ENCODE results near the gene PLN.

Gene PLN

GRCh38 chr6:118536478-118536877, 11.6 kb upstream of the PLN start:
- Histone ChIP-seq H4K8ac (ENCODE audit: low read depth, low read length) (no peak overlapping the region), H3K18ac (ENCODE audit: low read length) (no peak overlapping the region), H2AFZ (ENCODE audit: insufficient read depth, low read length, poor library complexity) (no peak overlapping the region), H3K14ac (ENCODE audit: low read length) (no peak overlapping the region), H3K9ac (ENCODE audit: low read length) (no peak overlapping the region), H3K27ac (ENCODE audit: low read depth, low read length) (no peak overlapping the region), H3K79me1 (ENCODE audit: low read length) (no peaks in the 10 kb centered on the region), H2BK12ac (ENCODE audit: low read length) (no peak overlapping the region), H2AK5ac (ENCODE audit: low read length) (no peak overlapping the region), H3K4me2 (ENCODE audit: low read length) (no peak overlapping the region), H3K27me3 (ENCODE audit: insufficient read depth, low read length) (no peaks in the 10 kb centered on the region), H3K4me3 (ENCODE audit: low read depth, low read length) (no peak overlapping the region), H4K12ac (ENCODE audit: low read depth, low read length) (no peak overlapping the region), H3K23ac (ENCODE audit: low read length) (no peak overlapping the region), H3K4me1 (ENCODE audit: control insufficient read depth in 1 of 2, insufficient read depth in 2 of 2, low read length in 2 of 2) (no peaks in the 10 kb centered on the region), H3K36me3 (ENCODE audit: control insufficient read depth in 1 of 2, insufficient read depth in 2 of 2, low read length in 2 of 2) (no peaks in the 10 kb centered on the region), H3K79me2 (ENCODE audit: control insufficient read depth, insufficient read depth, low read length, poor library complexity) (no peaks in the 10 kb centered on the region), H3K4ac (ENCODE audit: low read depth, low read length) (no peak overlapping the region), H2BK5ac (ENCODE audit: low read depth, low read length, poor library complexity) (no peak overlapping the region), H2BK120ac (ENCODE audit: insufficient read depth, low read length, poor library complexity) (no peak overlapping the region), H4K91ac (ENCODE audit: low read depth, low read length) (no peak overlapping the region), H3K9me3 (ENCODE audit: insufficient read depth, low read depth, low read length) (no peaks in the 10 kb centered on the region)
- DNase-seq = peak in 1 of 2 donors; percentile 12
- no CpG with 5 or more reads among the region's 2 CpGs for WGBS (ENCODE audit: extremely low coverage, insufficient coverage, insufficient read length)

GRCh38 chr6:118537574-118537973, 10.5 kb upstream of the PLN start:
- Histone ChIP-seq H2BK5ac (ENCODE audit: low read depth, low read length, poor library complexity) (no peak overlapping the region), H3K36me3 (ENCODE audit: control insufficient read depth in 1 of 2, insufficient read depth in 2 of 2, low read length in 2 of 2) (no peaks in the 10 kb centered on the region), H3K14ac (ENCODE audit: low read length) (no peak overlapping the region), H2AFZ (ENCODE audit: insufficient read depth, low read length, poor library complexity) (no peak overlapping the region), H3K23ac (ENCODE audit: low read length) (no peak overlapping the region), H3K27me3 (ENCODE audit: insufficient read depth, low read length) (no peaks in the 10 kb centered on the region), H2AK5ac (ENCODE audit: low read length) (no peak overlapping the region), H3K4me2 (ENCODE audit: low read length) (no peak overlapping the region), H2BK120ac (ENCODE audit: insufficient read depth, low read length, poor library complexity) (no peak overlapping the region), H4K12ac (ENCODE audit: low read depth, low read length) (no peak overlapping the region), H3K4ac (ENCODE audit: low read depth, low read length) (no peak overlapping the region), H3K27ac (ENCODE audit: low read depth, low read length) (peak overlapping the region; percentile 10), H2BK12ac (ENCODE audit: low read length) (no peak overlapping the region), H3K18ac (ENCODE audit: low read length) (no peak overlapping the region), H3K4me1 (ENCODE audit: control insufficient read depth in 1 of 2, insufficient read depth in 2 of 2, low read length in 2 of 2) (no peaks in the 10 kb centered on the region), H4K8ac (ENCODE audit: low read depth, low read length) (no peak overlapping the region), H3K9me3 (ENCODE audit: insufficient read depth, low read depth, low read length) (no peaks in the 10 kb centered on the region), H3K9ac (ENCODE audit: low read length) (no peak overlapping the region), H3K4me3 (ENCODE audit: low read depth, low read length) (no peak overlapping the region), H4K91ac (ENCODE audit: low read depth, low read length) (no peak overlapping the region), H3K79me2 (ENCODE audit: control insufficient read depth, insufficient read depth, low read length, poor library complexity) (no peaks in the 10 kb centered on the region), H3K79me1 (ENCODE audit: low read length) (no peaks in the 10 kb centered on the region)
- no peak for DNase-seq
- WGBS (ENCODE audit: extremely low coverage, insufficient coverage, insufficient read length) = no CpG with 5 or more reads among the region's 2 CpGs

DNA sequence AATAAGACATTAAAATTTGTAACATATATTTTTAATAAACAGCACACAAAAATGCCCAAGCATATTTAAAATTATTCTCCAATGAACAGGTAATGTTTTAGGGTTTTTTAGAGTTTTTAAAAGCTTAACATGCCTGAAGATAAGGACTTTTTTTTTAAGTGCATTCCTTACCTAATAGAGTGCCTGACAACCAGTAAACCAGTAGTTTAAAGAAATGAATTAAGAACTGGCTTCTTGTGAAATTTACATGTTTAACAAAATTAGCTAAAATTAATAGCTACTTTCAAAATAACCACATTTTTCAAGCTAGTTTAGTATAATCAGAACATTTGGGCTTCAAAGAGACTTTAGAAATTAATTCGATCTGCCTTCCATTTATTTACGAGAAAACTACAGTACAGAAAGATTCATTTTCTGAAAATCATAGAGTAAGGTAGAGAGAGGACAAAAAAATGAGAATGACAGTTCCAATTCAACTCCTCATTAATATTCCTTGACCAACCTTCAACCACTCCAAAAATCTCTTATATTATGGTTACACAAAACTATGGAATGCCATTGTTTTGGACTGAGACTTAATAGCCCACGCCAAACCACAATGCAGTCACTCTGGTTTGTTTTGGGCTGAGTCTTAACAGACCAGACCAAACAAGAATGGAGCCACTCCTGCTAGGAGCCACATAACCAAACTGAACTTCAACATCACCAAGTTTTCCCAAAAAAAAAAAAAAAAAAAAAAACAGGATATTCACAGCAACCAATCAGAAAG, 5.7 kb upstream of the PLN start:
- H3K79me2 ChIP-seq (ENCODE audit: control insufficient read depth, insufficient read depth, low read length, poor library complexity) = no peaks in the 10 kb centered on the region
- no peak overlapping the region for H4K12ac ChIP-seq (ENCODE audit: low read depth, low read length)
- H3K4me1 ChIP-seq (ENCODE audit: control insufficient read depth in 1 of 2, insufficient read depth in 2 of 2, low read length in 2 of 2) = no peaks in the 10 kb centered on the region
- H2AFZ ChIP-seq (ENCODE audit: insufficient read depth, low read length, poor library complexity) = no peak overlapping the region
- no peaks in the 10 kb centered on the region for H3K9me3 ChIP-seq (ENCODE audit: insufficient read depth, low read depth, low read length)
- no peak overlapping the region for H2BK5ac ChIP-seq (ENCODE audit: low read depth, low read length, poor library complexity)
- WGBS (ENCODE audit: extremely low coverage, insufficient coverage, insufficient read length) = no CpG with 5 or more reads among the region's 3 CpGs
- no peak overlapping the region for H3K18ac ChIP-seq (ENCODE audit: low read length)
- H3K9ac ChIP-seq (ENCODE audit: low read length) = no peak overlapping the region
- DNase-seq = peak in 1 of 2 donors; percentile 52
- H3K27me3 ChIP-seq (ENCODE audit: insufficient read depth, low read length) = no peaks in the 10 kb centered on the region
- no peaks in the 10 kb centered on the region for H3K79me1 ChIP-seq (ENCODE audit: low read length)
- H4K91ac ChIP-seq (ENCODE audit: low read depth, low read length) = no peak overlapping the region
- H4K8ac ChIP-seq (ENCODE audit: low read depth, low read length) = no peak overlapping the region
- H3K27ac ChIP-seq (ENCODE audit: low read depth, low read length) = peak overlapping the region; percentile 26
- H3K4me3 ChIP-seq (ENCODE audit: low read depth, low read length) = no peak overlapping the region
- H2AK5ac ChIP-seq (ENCODE audit: low read length) = no peak overlapping the region
- H3K14ac ChIP-seq (ENCODE audit: low read length) = no peak overlapping the region
- H3K36me3 ChIP-seq (ENCODE audit: control insufficient read depth in 1 of 2, insufficient read depth in 2 of 2, low read length in 2 of 2) = no peaks in the 10 kb centered on the region
- no peak overlapping the region for H2BK12ac ChIP-seq (ENCODE audit: low read length)
- H3K4ac ChIP-seq (ENCODE audit: low read depth, low read length) = no peak overlapping the region
- no peak overlapping the region for H3K23ac ChIP-seq (ENCODE audit: low read length)
- no peak overlapping the region for H2BK120ac ChIP-seq (ENCODE audit: insufficient read depth, low read length, poor library complexity)
- no peak overlapping the region for H3K4me2 ChIP-seq (ENCODE audit: low read length)

- Histone ChIP-seq H3K9ac (ENCODE audit: low read length) (no peak overlapping the region), H3K27me3 (ENCODE audit: insufficient read depth, low read length) (no peaks in the 10 kb centered on the region), H2BK5ac (ENCODE audit: low read depth, low read length, poor library complexity) (no peak overlapping the region), H3K4me3 (ENCODE audit: low read depth, low read length) (no peak overlapping the region), H3K79me2 (ENCODE audit: control insufficient read depth, insufficient read depth, low read length, poor library complexity) (no peaks in the 10 kb centered on the region), H3K36me3 (ENCODE audit: control insufficient read depth in 1 of 2, insufficient read depth in 2 of 2, low read length in 2 of 2) (no peaks in the 10 kb centered on the region), H3K79me1 (ENCODE audit: low read length) (no peaks in the 10 kb centered on the region), H4K8ac (ENCODE audit: low read depth, low read length) (no peak overlapping the region), H3K4me2 (ENCODE audit: low read length) (no peak overlapping the region), H3K4me1 (ENCODE audit: control insufficient read depth in 1 of 2, insufficient read depth in 2 of 2, low read length in 2 of 2) (no peaks in the 10 kb centered on the region), H4K91ac (ENCODE audit: low read depth, low read length) (no peak overlapping the region), H3K27ac (ENCODE audit: low read depth, low read length) (no peak overlapping the region), H3K18ac (ENCODE audit: low read length) (no peak overlapping the region), H2BK120ac (ENCODE audit: insufficient read depth, low read length, poor library complexity) (no peak overlapping the region), H3K14ac (ENCODE audit: low read length) (no peak overlapping the region), H3K23ac (ENCODE audit: low read length) (no peak overlapping the region), H2AK5ac (ENCODE audit: low read length) (no peak overlapping the region), H4K12ac (ENCODE audit: low read depth, low read length) (no peak overlapping the region), H2BK12ac (ENCODE audit: low read length) (no peak overlapping the region), H3K9me3 (ENCODE audit: insufficient read depth, low read depth, low read length) (no peaks in the 10 kb centered on the region), H2AFZ (ENCODE audit: insufficient read depth, low read length, poor library complexity) (no peak overlapping the region), H3K4ac (ENCODE audit: low read depth, low read length) (no peak overlapping the region)
- no peak for DNase-seq
- WGBS (ENCODE audit: extremely low coverage, insufficient coverage, insufficient read length) = no CpG with 5 or more reads among the region's 3 CpGs
Observed at GRCh38 chr6:118544105-118544504, 4.0 kb upstream of the PLN start.

Data from trophoblast cell (in vitro differentiated cells and primary cell).